ENCODE data around the gene VWF. TPM values are rescaled to one million over a fixed set of nuclear protein-coding genes. Genes with fewer than 3 reads are reported as not detected.

VWF gene
- total RNA-seq, 2 experiments from 2014 or later, result 0.02 TPM; not detected in 1

Other genes with a start within 250 kb of the VWF start
- gene ANO2, start 179.4 kb downstream of the VWF start, total RNA-seq, result not detected
- 10 to 100 TPM in 1 of 2 experiments, 1 to 10 TPM in 1; 3.8 to 20.4 TPM for gene CD9, start 75.7 kb upstream of the VWF start, total RNA-seq
- gene PLEKHG6, start 186.0 kb upstream of the VWF start, total RNA-seq, result not detected
- 10 to 100 TPM; 63.3 to 71.5 TPM for gene TNFRSF1A, start 217.4 kb upstream of the VWF start, total RNA-seq

Measured in activated CD8-positive, alpha-beta memory T cell treated with anti-CD3 and anti-CD28 coated beads, Interleukin-2, amount 10 ng/mL, durations not matched to agents 7 days and 5 days (primary cell).